A673 (cell line): ENCODE data around the gene EFTUD2.

Source experiments
- EZH2 ChIP-seq: fragments of 200-600 bp; sonication (generic); IDR thresholded peaks from 2 replicates; pipeline ENCODE4 v1.6.1; 2017; ENCODE audit warnings: borderline replicate concordance, low read depth, mild to moderate bottlenecking, mixed read lengths, antibody characterized with exemption, low read length; ENCODE audit not compliant: poor library complexity, severe bottlenecking
- TF ChIP-seq, protein P1 (sequence below): fragments of 300-800, 200-600 bp; sonication (generic); conservative IDR thresholded peaks from 2 replicates; pipeline ENCODE4 v1.5.1; 2017; ENCODE audit warnings: low read depth, mild to moderate bottlenecking, antibody characterized with exemption, low read length, moderate library complexity, mixed read lengths

- TF ChIP-seq, protein P1, sequence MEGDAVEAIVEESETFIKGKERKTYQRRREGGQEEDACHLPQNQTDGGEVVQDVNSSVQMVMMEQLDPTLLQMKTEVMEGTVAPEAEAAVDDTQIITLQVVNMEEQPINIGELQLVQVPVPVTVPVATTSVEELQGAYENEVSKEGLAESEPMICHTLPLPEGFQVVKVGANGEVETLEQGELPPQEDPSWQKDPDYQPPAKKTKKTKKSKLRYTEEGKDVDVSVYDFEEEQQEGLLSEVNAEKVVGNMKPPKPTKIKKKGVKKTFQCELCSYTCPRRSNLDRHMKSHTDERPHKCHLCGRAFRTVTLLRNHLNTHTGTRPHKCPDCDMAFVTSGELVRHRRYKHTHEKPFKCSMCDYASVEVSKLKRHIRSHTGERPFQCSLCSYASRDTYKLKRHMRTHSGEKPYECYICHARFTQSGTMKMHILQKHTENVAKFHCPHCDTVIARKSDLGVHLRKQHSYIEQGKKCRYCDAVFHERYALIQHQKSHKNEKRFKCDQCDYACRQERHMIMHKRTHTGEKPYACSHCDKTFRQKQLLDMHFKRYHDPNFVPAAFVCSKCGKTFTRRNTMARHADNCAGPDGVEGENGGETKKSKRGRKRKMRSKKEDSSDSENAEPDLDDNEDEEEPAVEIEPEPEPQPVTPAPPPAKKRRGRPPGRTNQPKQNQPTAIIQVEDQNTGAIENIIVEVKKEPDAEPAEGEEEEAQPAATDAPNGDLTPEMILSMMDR = no peak
- TF ChIP-seq EZH2 = no peak
These were observed 7.8 kb upstream of the EFTUD2 start for GRCh38 chr17:44906763-44907728.
